SH-SY5Y (cell line): ENCODE measurements around the gene KIF26B.
A peak's percentile ranks its signal among the peaks of the same experiment; 100 is the strongest.

Experiments used
- GATA2 ChIP-seq: IDR thresholded peaks from 2 replicates; pipeline ENCODE4 v1.6.1; 2011; ENCODE audit warnings: mild to moderate bottlenecking, low read depth, low read length
- GATA3 ChIP-seq: IDR thresholded peaks from 2 replicates; pipeline ENCODE4 v1.6.1; 2011; ENCODE audit warnings: low read depth, mild to moderate bottlenecking, low read length, moderate library complexity

Gene KIF26B

DNA sequence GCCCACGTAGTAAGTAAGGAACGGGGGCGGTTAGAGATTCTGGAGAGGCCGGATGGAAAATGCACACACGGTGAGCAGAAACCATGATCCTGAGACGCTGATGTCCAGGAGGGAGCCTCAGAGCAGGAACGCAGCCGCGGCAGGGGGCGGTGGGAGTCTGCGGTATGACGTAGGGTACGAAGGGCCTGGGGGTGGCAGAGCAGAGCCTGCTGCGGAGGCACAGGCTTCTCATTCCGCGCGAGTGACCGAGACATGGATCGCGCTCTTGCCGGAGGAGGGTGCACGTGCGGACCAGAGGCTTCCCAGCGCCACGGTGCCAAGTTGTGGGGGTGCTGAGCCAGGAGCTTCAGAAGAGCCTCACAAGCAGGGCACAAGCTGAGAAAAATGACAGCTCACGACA lies 176.2 kb downstream of the KIF26B start:
- TF ChIP-seq GATA2: no peak
- no peak for TF ChIP-seq GATA3

DNA sequence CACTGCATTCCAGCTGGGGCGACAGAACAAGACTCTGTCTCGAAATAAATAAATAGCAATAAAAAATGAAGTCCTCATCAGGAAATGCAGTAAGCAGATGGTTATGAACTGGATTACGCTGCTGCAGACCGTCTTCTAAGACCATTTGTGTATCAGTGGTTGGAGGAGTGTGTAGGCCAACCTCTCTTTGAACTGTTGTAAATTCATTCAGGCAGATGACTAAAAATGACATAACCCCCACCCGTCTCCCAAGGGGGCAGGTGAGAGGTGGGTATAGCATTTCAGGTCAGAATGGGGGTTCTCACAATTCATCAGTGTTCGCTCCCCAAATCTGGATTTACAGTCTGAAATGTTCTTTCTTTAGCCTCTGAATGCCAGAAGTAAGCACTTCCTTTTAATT lies 177.3 kb downstream of the KIF26B start:
- TF ChIP-seq GATA3: no peak
- no peak for TF ChIP-seq GATA2

DNA sequence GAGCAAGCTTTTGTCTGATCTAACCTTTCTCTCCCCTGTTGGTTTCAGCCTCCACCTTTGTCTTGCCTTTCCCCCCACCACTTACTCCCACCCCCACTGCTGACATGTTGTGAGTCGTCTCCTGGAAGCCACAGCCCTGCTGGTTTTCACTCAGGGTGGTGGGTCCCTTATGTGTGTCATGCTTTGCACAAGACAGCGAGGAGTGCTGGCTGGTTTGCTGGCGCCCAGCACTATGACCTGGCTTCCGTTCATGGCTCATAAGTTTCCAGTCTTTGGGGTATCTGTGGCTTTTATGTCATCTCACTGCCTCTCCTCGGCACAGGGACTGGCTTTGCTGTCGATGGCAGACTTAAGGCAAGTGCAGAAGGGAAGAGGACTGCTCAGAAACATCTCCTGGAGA lies 177.7 kb downstream of the KIF26B start:
- no peak for TF ChIP-seq GATA2
- TF ChIP-seq GATA3: no peak

DNA sequence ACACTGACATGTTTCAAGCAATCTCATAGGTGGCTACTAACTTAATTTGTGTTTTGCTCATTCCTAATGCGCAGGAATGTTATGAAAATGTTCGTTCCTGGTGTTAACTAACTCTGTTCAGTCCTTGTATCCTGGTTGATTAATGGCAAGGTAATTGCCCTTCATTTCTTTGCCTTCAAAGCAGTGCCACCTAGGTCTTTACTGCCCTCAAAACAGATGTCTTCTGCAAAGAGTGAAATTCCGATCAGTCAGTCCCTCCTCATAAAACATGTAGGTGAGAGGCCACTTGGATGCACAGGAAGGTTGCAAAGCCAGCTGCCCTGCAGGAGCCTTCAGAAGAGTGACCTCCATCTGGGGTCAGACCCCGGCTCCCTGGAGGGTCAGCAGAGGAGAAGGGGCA lies 179.4 kb downstream of the KIF26B start:
- TF ChIP-seq GATA3 (no peak), GATA2 (no peak)

DNA sequence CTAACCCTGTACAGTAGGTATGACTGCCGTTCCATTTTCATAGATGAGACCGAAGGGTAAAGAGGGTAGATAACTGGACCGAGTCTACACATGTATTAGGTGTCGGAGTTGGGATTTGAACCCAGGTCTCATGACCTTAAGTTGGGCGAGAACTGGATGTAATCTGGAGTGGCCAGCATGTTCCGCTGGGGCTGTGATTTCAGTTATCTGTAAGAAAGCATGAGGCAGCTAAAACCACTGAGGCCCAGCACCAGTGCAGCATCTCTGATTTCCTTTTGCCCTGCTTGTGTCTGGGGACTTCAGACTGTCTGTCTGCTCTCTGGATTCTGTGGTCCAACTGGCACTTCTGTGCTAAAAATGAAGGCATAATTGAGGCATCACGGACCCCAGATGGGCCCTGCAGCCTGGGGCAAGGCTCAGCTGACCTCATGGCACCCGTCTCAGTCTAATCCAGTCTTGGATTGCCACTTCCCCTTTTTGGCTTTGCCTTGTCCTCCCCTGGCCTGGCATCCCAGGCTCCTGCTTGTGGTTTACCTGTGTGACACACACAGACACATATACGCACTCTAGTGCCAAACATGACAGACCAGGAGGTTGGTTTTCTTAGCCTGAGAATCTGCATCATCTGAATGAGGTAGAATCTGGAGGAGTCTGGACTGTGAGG lies 180.2 kb downstream of the KIF26B start:
- TF ChIP-seq GATA3: no peak
- no peak for TF ChIP-seq GATA2

DNA sequence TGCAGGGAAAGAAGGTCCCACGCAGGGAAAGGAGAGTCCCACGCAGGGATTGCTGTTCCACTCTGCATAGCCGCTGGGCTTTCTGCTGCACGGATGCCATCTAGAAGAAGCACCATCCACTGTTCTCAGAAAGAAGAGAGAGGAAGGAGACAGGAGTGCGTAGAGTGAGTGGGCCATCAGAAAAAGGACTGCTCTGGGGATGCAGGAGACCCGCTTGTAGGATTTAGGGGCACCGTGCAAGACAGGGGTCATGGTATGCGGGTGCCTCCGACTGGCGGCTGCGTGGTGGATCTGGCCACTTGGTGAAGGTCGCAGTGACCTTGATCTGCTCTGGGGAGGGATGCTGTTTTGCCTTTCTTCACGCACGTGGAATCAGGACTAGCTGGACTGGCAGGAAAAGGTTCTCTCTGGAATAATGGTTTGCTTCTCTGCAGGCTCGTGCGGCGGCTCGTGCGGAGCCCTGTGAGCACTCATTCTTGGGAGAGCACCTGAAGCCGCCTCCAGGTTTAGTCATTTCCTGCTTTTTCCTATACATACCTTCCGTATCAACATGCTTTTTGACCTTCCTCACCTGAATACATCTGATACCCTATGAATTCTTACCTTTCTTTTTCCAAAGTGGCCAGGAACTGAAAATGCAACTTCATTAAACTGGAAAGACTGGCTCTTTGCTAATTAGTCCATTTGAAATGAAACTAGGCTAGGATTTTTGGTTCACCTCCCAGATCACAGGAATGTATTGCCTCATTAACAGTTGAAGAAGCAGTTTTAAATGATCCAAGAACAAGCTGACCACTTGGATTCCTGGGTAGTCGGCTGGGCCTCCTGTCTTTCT lies 181.6 kb downstream of the KIF26B start:
- TF ChIP-seq GATA2: no peak

DNA sequence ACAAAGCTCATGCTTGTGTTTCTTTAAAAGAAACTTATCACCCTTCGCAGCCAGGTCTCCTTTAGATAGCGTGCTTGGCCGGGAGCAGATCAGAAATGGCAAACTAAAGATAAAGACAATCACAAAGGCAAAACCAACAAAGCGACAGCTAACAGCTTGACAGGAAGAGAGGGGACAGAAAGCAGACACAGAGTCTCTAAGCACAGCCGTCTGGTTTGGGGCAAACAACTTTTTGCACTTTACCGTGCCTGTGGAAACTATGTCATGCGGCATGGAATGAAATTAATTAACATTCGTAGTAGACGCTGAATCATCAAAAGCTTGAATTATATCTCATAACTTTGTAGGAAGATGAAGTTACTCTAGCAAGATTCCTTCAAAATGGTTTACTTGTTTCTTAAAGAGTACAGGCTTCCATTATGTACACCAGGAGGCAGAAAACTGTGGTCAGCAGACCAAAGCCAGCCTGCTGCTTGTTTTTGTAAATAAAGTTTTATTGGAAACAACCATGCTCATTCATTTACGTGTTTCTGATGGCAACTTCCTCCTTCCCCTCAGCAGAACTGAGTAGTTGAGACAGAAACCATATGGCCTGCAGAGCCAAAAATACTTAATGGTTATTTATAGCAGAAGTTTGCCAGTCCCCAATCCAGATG lies 183.2 kb downstream of the KIF26B start:
- TF ChIP-seq GATA3 (no peak; the same call in 1 of the 2 replicates), GATA2 (peak; percentile 88)

DNA sequence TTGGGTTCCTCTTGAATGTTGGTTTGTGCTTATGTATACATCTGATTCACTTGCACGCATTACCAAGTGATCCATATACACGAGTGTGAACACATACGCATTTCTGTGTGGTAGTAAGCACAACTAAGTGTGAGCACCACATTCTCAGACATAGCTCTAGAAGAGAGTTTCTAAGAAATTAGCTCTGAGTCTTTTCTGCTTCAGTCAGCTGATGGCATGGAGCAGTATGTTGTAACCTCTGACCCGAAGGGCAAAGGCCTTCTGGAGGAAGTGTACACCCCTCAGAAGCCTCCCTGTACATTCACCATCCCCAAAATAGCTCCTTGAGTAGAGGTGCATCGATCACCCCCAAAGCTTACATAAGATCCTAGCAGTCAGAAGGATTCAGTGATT lies 183.7 kb downstream of the KIF26B start:
- TF ChIP-seq GATA3: no peak
- TF ChIP-seq GATA2: no peak

DNA sequence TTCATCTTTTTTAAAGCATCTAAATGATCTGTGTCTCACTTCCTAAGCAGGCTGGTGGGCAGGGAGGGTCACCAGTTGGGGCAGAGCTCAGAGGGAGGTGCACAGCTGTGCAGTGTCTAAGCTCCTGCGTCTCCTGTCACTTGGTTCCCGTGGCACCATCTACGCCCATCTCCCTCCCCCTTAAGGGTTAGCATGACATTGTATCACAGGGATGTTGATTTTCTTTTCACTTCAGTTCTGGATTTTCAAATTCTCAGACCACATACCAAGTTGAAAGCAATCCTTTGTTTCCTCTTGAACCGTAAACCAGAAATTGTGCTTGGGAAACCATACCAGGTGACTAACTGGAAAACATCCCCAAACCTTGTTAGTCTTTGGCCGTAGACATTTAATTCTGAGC lies 187.0 kb downstream of the KIF26B start:
- no peak for TF ChIP-seq GATA3
- no peak for TF ChIP-seq GATA2

DNA sequence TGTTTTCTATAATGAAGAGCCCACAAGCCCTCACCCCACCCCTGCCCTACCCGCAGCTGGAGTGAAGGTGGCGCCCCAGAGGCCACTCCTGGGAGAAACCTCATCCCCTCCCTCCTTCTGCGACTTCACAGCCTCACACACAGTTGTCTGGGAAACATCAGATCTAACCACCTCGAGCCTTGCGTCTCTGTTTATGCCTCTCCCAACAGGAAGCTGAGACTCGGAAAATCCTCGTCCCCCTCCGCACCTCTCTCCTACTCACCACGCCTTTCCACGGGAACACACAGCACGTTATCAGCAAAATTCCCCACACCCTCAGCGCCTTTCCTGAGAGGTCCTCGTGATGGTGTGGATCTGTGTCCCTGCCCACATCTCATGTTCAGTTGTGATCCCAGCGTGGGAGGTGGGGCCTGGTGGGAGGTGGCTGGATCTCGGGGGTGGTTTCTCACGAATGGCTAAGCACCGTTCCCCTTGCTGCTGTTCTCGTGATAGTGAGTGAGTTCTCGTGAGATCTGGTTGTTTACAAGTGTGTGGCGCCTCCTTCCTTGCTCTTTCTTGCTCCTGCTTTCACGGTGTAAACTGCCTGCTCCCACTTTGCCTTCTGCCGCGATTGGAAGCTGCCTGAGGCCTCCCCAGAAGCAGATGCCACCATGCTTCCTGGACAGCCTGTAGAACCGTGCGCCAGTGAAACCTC lies 190.6 kb downstream of the KIF26B start:
- no peak for TF ChIP-seq GATA2
- TF ChIP-seq GATA3: no peak

DNA sequence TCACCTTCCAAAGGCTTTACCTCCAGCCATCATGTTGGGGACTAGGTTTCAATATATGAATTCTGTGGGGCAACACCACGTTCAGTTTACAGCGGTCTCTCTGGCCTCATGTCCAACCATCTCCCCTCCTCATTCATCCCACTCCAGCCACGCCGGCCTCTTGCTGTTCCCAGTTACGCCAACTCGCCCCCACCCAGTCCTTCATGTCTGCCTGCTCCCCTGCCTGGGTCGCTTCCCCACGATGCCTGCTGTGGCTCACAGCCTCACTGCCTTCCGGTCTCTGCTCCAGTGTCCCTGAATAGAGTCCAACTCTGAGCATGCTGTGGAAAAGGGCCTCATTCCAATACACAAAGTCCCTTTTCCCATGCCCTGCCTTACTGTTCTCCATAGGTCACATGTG lies 193.8 kb downstream of the KIF26B start:
- TF ChIP-seq GATA3: no peak
- TF ChIP-seq GATA2: no peak

DNA sequence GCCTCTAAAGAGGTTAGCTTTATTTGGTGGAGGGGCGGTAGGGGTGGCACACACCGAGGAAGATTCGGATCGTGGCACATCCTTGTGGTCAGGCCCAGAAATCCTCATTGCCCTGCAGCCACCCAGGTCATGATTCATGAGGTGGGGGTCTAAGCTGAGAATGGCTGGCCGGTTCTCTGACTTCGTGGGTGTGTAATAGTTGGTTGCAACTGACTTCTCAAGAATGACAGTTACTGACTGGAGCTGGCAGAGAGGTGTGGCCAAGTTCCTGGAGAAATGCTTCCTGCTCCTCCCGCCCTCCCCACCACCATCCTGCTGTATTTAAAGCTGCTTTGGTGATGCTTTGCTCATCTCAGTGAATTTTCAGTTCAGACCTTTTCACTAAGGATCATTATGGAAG lies 198.6 kb downstream of the KIF26B start:
- TF ChIP-seq GATA3 (no peak), GATA2 (no peak)

DNA sequence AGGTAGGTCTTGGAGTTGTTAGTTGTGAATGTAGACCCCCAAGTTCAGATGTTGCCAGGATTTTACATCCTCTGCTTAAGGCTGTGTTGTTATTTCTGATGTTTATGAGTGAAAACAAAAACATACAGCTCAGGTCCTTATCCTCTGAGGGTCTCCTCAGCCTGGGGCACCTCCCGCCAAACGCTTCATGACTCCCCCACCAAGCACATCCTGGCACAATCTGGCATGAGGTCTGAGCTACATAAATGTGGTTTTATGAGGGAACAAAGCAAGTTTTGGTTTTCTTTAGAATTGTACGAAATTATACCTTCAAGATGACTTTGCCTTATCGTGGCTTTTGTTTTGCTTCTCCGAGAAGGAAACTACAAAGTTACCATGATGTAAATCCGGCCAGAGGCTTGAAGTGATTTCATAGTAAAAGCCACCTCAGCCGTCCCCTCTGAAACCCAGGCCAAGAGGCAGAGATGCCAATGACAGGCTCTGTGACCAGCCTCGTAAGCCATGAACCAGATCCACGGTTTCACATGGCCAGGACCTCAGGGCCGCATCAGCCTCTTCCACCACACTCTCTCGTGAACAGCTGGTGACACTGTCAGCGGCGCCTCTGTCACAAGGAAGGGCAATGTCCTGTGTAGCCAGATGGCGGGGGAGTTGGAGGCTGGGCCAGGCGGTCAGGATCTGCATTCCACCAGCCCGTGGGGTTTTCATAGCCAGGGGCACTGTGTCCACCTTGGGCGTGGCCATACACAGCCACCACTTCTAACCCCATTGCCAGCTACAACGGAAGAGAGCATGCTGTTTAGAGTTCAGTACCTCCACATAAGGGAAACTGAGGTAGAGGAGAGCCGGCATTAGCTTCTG lies 199.4 kb downstream of the KIF26B start:
- TF ChIP-seq GATA3 (no peak), GATA2 (no peak)
